Coronary artery (tissue), 2 donors: ENCODE results near the gene RGMB.

Experiments
- DNase-seq: peaks from one replicate; pipeline ENCODE4 v3.0.0-alpha.2; 2017; ENCODE audit warnings: low spot score
- H3K27ac ChIP-seq, 2 donors: fragments of 200-600 bp; sonication (generic); one replicate each; pipeline ENCODE4 v1.5.1; 2016 to 2019
- H3K4me3 ChIP-seq: fragments of 200-600 bp; sonication (generic); 2 replicates; pipeline ENCODE4 v1.5.1; 2016; ENCODE audit warnings: mild to moderate bottlenecking, moderate library complexity
- CTCF ChIP-seq: fragments of 200-600 bp; sonication (generic); IDR thresholded peaks from one replicate; pipeline ENCODE4 v1.5.1; 2019; ENCODE audit warnings: antibody characterized with exemption

RGMB gene

GRCh38 chr5:98769210-98769958 is 4.1 kb upstream of the RGMB start:
- Histone ChIP-seq H3K4me3 (peak overlapping the region; percentile 70), H3K27ac (peak overlapping the region; percentile 77 to 85)
- TF ChIP-seq CTCF = peak; percentile 71
- no peak for DNase-seq

- no peak for DNase-seq
- H3K27ac ChIP-seq = peak overlapping the region; percentile 77 to 85
- TF ChIP-seq CTCF = no peak
- H3K4me3 ChIP-seq = peak overlapping the region; percentile 70
Observed at GRCh38 chr5:98769959-98770208, 3.6 kb upstream of the RGMB start.

GRCh38 chr5:98770209-98770910 is 3.1 kb upstream of the RGMB start:
- peak overlapping the region; percentile 77 to 85 for H3K27ac ChIP-seq
- H3K4me3 ChIP-seq = peak overlapping the region; percentile 70
- peak; percentile 76 for DNase-seq
- TF ChIP-seq CTCF = no peak

- H3K27ac ChIP-seq = peak overlapping the region; percentile 77 to 85
- peak overlapping the region; percentile 70 for H3K4me3 ChIP-seq
- no peak for DNase-seq
- no peak for TF ChIP-seq CTCF
Observed at GRCh38 chr5:98770911-98771322, 2.5 kb upstream of the RGMB start.

GRCh38 chr5:98771382-98772109 is 1.9 kb upstream of the RGMB start:
- Histone ChIP-seq H3K27ac (peak overlapping the region; percentile 77 to 85), H3K4me3 (peak overlapping the region; percentile 70)
- TF ChIP-seq CTCF = peak; percentile 83
- no peak for DNase-seq

- no peak for TF ChIP-seq CTCF
- peak overlapping the region; percentile 92 to 95 for H3K27ac ChIP-seq
- H3K4me3 ChIP-seq = peak overlapping the region; percentile 80
- DNase-seq = no peak
Observed at GRCh38 chr5:98772415-98773213, 849 bp upstream of the RGMB start.
